Pulmonary artery endothelial cell (primary cell): ENCODE results near the gene S100PBP. TPM values are rescaled to one million over a fixed set of nuclear protein-coding genes. Genes with fewer than 3 reads are reported as not detected.

Source experiments
- DNase-seq: peaks from one replicate; pipeline ENCODE4 v3.0.0-alpha.2; 2011; ENCODE audit warnings: low read depth, low spot score
- total RNA-seq: library from RNA; depleted of rRNA; stranded (reverse); fragments of >200 nt; gene quantifications from 2 replicates; pipeline ENCODE4 v1.2.3, GENCODE V29; 2014

The S100PBP gene
- total RNA-seq, 1 donor from 2014 or later, result 18.3 TPM

- no peak for DNase-seq
These were observed 69.5 kb downstream of the S100PBP start for GRCh38 chr1:32886828-32887414.

GRCh38 chr1:32887623-32888022, 70.2 kb downstream of the S100PBP start:
- DNase-seq, result no peak

GRCh38 chr1:32888134-32888533, 70.7 kb downstream of the S100PBP start:
- no peak for DNase-seq

- DNase-seq, result no peak
These were observed 71.4 kb downstream of the S100PBP start for GRCh38 chr1:32888677-32889420.

GRCh38 chr1:32889731-32890278, 72.4 kb downstream of the S100PBP start:
- DNase-seq, result no peak

GRCh38 chr1:32890516-32891240, 73.2 kb downstream of the S100PBP start:
- no peak for DNase-seq

GRCh38 chr1:32891241-32891570, 73.8 kb downstream of the S100PBP start:
- DNase-seq, result no peak

GRCh38 chr1:32891630-32892029, 74.2 kb downstream of the S100PBP start:
- DNase-seq, result no peak

- no peak for DNase-seq
These were observed 75.1 kb downstream of the S100PBP start for GRCh38 chr1:32892368-32893197.

GRCh38 chr1:32893198-32894018, 76.0 kb downstream of the S100PBP start:
- DNase-seq, result no peak

GRCh38 chr1:32894019-32894600, 76.7 kb downstream of the S100PBP start:
- DNase-seq, result no peak

- DNase-seq, result no peak
These were observed 77.2 kb downstream of the S100PBP start for GRCh38 chr1:32894681-32895080.

- no peak for DNase-seq
These were observed 78.1 kb downstream of the S100PBP start for GRCh38 chr1:32895325-32896215.

GRCh38 chr1:32896451-32896850, 79.0 kb downstream of the S100PBP start:
- no peak for DNase-seq

- no peak for DNase-seq
These were observed 79.9 kb downstream of the S100PBP start for GRCh38 chr1:32897082-32898049.

GRCh38 chr1:32898056-32898455, 80.6 kb downstream of the S100PBP start:
- no peak for DNase-seq

GRCh38 chr1:32898958-32899357, 81.5 kb downstream of the S100PBP start:
- DNase-seq, result no peak
